GM12892 (cell line): ENCODE measurements around the gene PRIM2.
"Not testable (repeated sequence)": the region's sequence is repeated elsewhere in the genome, so short reads cannot be mapped to it uniquely, and the experiment has no call there.

Experiments
- POLR2A ChIP-seq: IDR thresholded peaks from 2 replicates; pipeline ENCODE4 v1.6.1; 2011; ENCODE audit warnings: low read depth, low read length, control low read depth
- POLR2AphosphoS5 ChIP-seq: IDR thresholded peaks from 2 replicates; pipeline ENCODE4 v1.6.1; 2011; ENCODE audit warnings: low read depth, low read length, control low read depth
- TAF1 ChIP-seq: IDR thresholded peaks from 2 replicates; pipeline ENCODE4 v1.6.1; 2011; ENCODE audit warnings: low read depth, mild to moderate bottlenecking, control low read depth, low read length, borderline replicate concordance

DNA sequence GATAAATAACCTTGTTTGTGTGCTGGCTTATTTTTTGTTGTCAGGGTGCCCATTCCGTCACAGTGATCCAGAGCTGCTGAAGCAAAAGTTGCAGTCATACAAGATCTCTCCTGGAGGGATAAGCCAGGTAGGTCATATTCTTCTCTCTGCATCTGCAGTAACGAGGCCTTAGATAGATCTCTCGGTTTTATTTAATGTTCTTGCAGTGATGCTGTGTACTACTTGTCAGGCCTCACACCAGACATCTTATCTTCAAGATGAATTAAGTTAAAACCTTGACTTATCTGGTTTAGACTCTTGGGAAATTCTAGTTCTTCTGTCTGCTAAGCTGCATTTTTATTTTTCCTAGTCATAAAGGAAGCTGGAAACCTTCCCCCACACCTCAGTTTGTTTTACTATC lies 288.9 kb downstream of the PRIM2 start:
- TF ChIP-seq POLR2A, POLR2AphosphoS5, TAF1: not testable (repeated sequence)
